HEK293 (cell line): Measurements from ENCODE around the gene CD151.

ENCODE experiments used
- CTCF ChIA-PET: fragments of 350-600 bp; formaldehyde crosslinking; extraction: SDS; loops from one replicate; lab custom pipeline; 2021; ENCODE audit warnings: antibody characterized with exemption; lab: Yijun Ruan, JAX
- POLR2A ChIA-PET: fragments of 300-600 bp; formaldehyde crosslinking; extraction: SDS; loops from one replicate; lab custom pipeline; 2020; ENCODE audit warnings: antibody characterized with exemption, inconsistent platforms; lab: Yijun Ruan, JAX
- H3K27ac ChIP-seq: fragments of 200-500 bp; sonication (Bioruptor generic); 2 replicates; pipeline ENCODE4 v1.5.1; 2014; ENCODE audit warnings: low read depth, low read length, control low read depth, inconsistent platforms; ENCODE audit errors: extremely low read depth
- H3K36me3 ChIP-seq, 2 experiments: fragments of 200-500 bp in 1 of 2; sonication (Bioruptor generic) in 1 of 2; 1 replicate in 1 of 2; 2 replicates in 1 of 2; pipeline ENCODE4 v1.5.1; 2014 to 2017; ENCODE audit warnings: inconsistent platforms in 2 of 2, low read length in 2 of 2; ENCODE audit not compliant: control insufficient read depth in 2 of 2, insufficient read depth in 1 of 2
- H3K4me1 ChIP-seq: fragments of 200-500 bp; sonication (Bioruptor generic); 2 replicates; pipeline ENCODE4 v1.5.1; 2014; ENCODE audit warnings: mild to moderate bottlenecking, low read length, inconsistent platforms; ENCODE audit not compliant: control insufficient read depth, insufficient read depth
- H3K4me3 ChIP-seq: 2 replicates; pipeline ENCODE4 v1.5.1; 2011; ENCODE audit warnings: low read depth, mild to moderate bottlenecking, control low read depth, low read length, moderate library complexity
- H3K9me3 ChIP-seq: fragments of 200-500 bp; sonication (Bioruptor generic); 2 replicates; pipeline ENCODE4 v1.5.1; 2014; ENCODE audit warnings: low read depth, low read length, inconsistent platforms; ENCODE audit not compliant: control insufficient read depth, insufficient read depth
- HOXD13 ChIP-seq: sonication (generic); formaldehyde crosslinking; IDR thresholded peaks from 2 replicates; pipeline ENCODE4 v1.8.0; 2022; ENCODE audit warnings: missing genetic modification reagents, borderline replicate concordance
- IKZF3 ChIP-seq: fragments of 450-650 bp; IDR thresholded peaks from 2 replicates; pipeline ENCODE4 v1.5.0; 2018; ENCODE audit warnings: missing biosample characterization, mild to moderate bottlenecking, missing genetic modification characterization, moderate library complexity
- KLF16 ChIP-seq: fragments of 450-650 bp; formaldehyde crosslinking; IDR thresholded peaks from 2 replicates; pipeline ENCODE4 v1.5.1; 2017; ENCODE audit warnings: missing biosample characterization, missing genetic modification characterization
- KLF9 ChIP-seq: fragments of 450-650 bp; formaldehyde crosslinking; IDR thresholded peaks from 2 replicates; pipeline ENCODE4 v1.5.1; 2016; ENCODE audit warnings: missing biosample characterization, missing genetic modification characterization, low read depth
- OSR2 ChIP-seq: fragments of 450-650 bp; formaldehyde crosslinking; IDR thresholded peaks from 2 replicates; pipeline ENCODE4 v1.5.1; 2016; ENCODE audit warnings: missing biosample characterization, missing genetic modification characterization
- SP7 ChIP-seq: fragments of 450-650 bp; formaldehyde crosslinking; IDR thresholded peaks from 2 replicates; pipeline ENCODE4 v1.5.1; 2016; ENCODE audit warnings: missing biosample characterization, missing genetic modification characterization
- ZBTB11 ChIP-seq: fragments of 450-650 bp; formaldehyde crosslinking; conservative IDR thresholded peaks from 2 replicates; pipeline ENCODE4 v1.5.1; 2016; ENCODE audit warnings: low read depth, missing biosample characterization, missing genetic modification characterization
- ZBTB20 ChIP-seq: fragments of 450-650 bp; formaldehyde crosslinking; IDR thresholded peaks from 2 replicates; pipeline ENCODE4 v1.5.1; 2016; ENCODE audit warnings: missing biosample characterization, missing genetic modification characterization
- ZFHX2 ChIP-seq: fragments of 450-650 bp; formaldehyde crosslinking; conservative IDR thresholded peaks from 2 replicates; pipeline ENCODE4 v1.5.1; 2016; ENCODE audit warnings: missing biosample characterization, missing genetic modification characterization
- ZFP37 ChIP-seq: fragments of 450-650 bp; formaldehyde crosslinking; IDR thresholded peaks from 2 replicates; pipeline ENCODE4 v1.5.1; 2016; ENCODE audit warnings: missing biosample characterization, missing genetic modification characterization
- ZIC2 ChIP-seq: fragments of 450-650 bp; formaldehyde crosslinking; IDR thresholded peaks from 2 replicates; pipeline ENCODE4 v1.5.1; 2016; ENCODE audit warnings: missing biosample characterization, missing genetic modification characterization
- ZNF16 ChIP-seq: fragments of 450-650 bp; formaldehyde crosslinking; IDR thresholded peaks from 2 replicates; pipeline ENCODE4 v1.5.1; 2016; ENCODE audit warnings: low read depth, missing biosample characterization, missing genetic modification characterization
- ZNF169 ChIP-seq: fragments of 450-650 bp; formaldehyde crosslinking; IDR thresholded peaks from 2 replicates; pipeline ENCODE4 v1.5.1; 2016; ENCODE audit warnings: missing biosample characterization, missing genetic modification characterization
- ZNF239 ChIP-seq: fragments of 450-650 bp; formaldehyde crosslinking; IDR thresholded peaks from 2 replicates; pipeline ENCODE4 v1.5.1; 2016; ENCODE audit warnings: missing biosample characterization, missing genetic modification characterization
- ZNF302 ChIP-seq: fragments of 450-650 bp; formaldehyde crosslinking; IDR thresholded peaks from 2 replicates; pipeline ENCODE4 v1.5.1; 2016; ENCODE audit warnings: missing biosample characterization, missing genetic modification characterization, low read depth
- ZNF404 ChIP-seq: fragments of 450-650 bp; formaldehyde crosslinking; IDR thresholded peaks from 2 replicates; pipeline ENCODE4 v1.5.1; 2017; ENCODE audit warnings: missing biosample characterization, missing genetic modification characterization
- ZNF558 ChIP-seq: fragments of 450-650 bp; formaldehyde crosslinking; IDR thresholded peaks from 2 replicates; pipeline ENCODE4 v1.5.1; 2016; ENCODE audit warnings: missing biosample characterization, missing genetic modification characterization
- TF ChIP-seq, protein P1 (sequence below): fragments of 450-650 bp; formaldehyde crosslinking; IDR thresholded peaks from 2 replicates; pipeline ENCODE4 v1.5.1; 2016; ENCODE audit warnings: missing biosample characterization, missing genetic modification characterization
- TF ChIP-seq, protein P2 (sequence below): fragments of 450-650 bp; formaldehyde crosslinking; IDR thresholded peaks from 2 replicates; pipeline ENCODE4 v1.5.1; 2016; ENCODE audit warnings: missing biosample characterization, missing genetic modification characterization
- TF ChIP-seq, protein P3 (sequence below): fragments of 450-650 bp; IDR thresholded peaks from 2 replicates; pipeline ENCODE4 v1.5.1; 2018; ENCODE audit warnings: missing biosample characterization, mild to moderate bottlenecking, missing genetic modification characterization
- TF ChIP-seq, protein P4 (sequence below): fragments of 450-650 bp; formaldehyde crosslinking; IDR thresholded peaks from 2 replicates; pipeline ENCODE4 v1.5.1; 2016; ENCODE audit warnings: missing biosample characterization, missing genetic modification characterization
- TF ChIP-seq, protein P5 (sequence below): fragments of 450-650 bp; formaldehyde crosslinking; IDR thresholded peaks from 2 replicates; pipeline ENCODE4 v1.5.1; 2016; ENCODE audit warnings: missing biosample characterization, missing genetic modification characterization

Gene CD151

GRCh38 chr11:832529-833113, at the start of gene CD151 (continued):
- TF ChIP-seq KLF9 (tag by site-specific recombination), result peak; percentile 41; the same call in 1 of the 2 replicates

DNA sequence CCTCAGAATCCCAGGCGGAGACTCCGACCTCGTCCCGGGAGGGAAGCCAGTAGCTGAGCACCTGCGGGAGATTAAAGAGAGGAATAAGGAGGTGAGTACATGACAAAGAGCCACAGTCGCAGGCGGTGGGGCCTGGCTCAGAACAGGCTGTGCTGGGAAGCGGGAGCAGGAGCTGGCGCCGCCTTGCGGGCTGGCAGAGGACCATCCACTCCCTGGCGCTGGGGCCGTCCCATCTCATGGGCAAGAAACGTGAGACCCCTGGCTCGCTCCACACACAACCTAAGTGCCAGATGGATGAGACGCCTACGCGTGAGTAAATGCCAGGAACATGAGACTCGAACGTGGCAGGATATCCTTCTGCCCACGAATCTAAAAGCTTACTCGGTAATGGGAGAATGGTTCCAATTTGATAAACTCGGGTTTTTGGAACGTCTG, 49.2 kb upstream of the CD151 start:
- H3K9me3 ChIP-seq, result no peaks in the 10 kb centered on the region
- H3K27ac ChIP-seq, result no peak overlapping the region
- POLR2A ChIA-PET, result interaction anchor here (0.7 to 1.4 kb wide), 7 partner anchors 10 to 127 kb away, joined by 3 to 6 read pairs (median 3); partner anchors contain the start of genes CHID1 and TSPAN4
- CTCF ChIA-PET, result interaction anchor here (0.5 to 0.8 kb wide), 4 partner anchors 19 to 177 kb away, joined by 3 read pairs; no protein-coding TSS in a partner anchor
- peaks cover 0 to 52% of the 10 kb centered on the region in 2 experiments; a peak in 2 of 3 replicates for H3K36me3 ChIP-seq
- H3K4me3 ChIP-seq, result no peak overlapping the region
- no peaks in the 10 kb centered on the region for H3K4me1 ChIP-seq
- TF ChIP-seq ZFHX2 (peak; percentile 81), ZNF558 (tag by site-specific recombination) (no peak), ZIC2 (peak; percentile 36), KLF16 (tag by site-specific recombination) (no peak), ZNF16 (tag by site-specific recombination) (no peak), ZBTB20 (tag by site-specific recombination) (0 out of 2 replicates have a peak, but pooled peaks have one; percentile 21), IKZF3 (peak; percentile 70), ZNF169 (tag by site-specific recombination) (no peak), SP7 (tag by site-specific recombination) (0 out of 2 replicates have a peak, but pooled peaks have one; percentile 26), ZBTB11 (tag by site-specific recombination) (0 out of 2 replicates have a peak, but pooled peaks have one; percentile 23), OSR2 (tag by site-specific recombination) (peak; percentile 75), ZNF404 (no peak), ZNF302 (no peak), HOXD13 (CRISPR knock-in tag) (no peak), ZFP37 (tag by site-specific recombination) (0 out of 2 replicates have a peak, but pooled peaks have one; percentile 34), ZNF239 (no peak)
- TF ChIP-seq, protein P1, sequence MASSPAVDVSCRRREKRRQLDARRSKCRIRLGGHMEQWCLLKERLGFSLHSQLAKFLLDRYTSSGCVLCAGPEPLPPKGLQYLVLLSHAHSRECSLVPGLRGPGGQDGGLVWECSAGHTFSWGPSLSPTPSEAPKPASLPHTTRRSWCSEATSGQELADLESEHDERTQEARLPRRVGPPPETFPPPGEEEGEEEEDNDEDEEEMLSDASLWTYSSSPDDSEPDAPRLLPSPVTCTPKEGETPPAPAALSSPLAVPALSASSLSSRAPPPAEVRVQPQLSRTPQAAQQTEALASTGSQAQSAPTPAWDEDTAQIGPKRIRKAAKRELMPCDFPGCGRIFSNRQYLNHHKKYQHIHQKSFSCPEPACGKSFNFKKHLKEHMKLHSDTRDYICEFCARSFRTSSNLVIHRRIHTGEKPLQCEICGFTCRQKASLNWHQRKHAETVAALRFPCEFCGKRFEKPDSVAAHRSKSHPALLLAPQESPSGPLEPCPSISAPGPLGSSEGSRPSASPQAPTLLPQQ (tag by site-specific recombination), result peak; percentile 79; the same call in 1 of the 2 replicates
- TF ChIP-seq, protein P2, sequence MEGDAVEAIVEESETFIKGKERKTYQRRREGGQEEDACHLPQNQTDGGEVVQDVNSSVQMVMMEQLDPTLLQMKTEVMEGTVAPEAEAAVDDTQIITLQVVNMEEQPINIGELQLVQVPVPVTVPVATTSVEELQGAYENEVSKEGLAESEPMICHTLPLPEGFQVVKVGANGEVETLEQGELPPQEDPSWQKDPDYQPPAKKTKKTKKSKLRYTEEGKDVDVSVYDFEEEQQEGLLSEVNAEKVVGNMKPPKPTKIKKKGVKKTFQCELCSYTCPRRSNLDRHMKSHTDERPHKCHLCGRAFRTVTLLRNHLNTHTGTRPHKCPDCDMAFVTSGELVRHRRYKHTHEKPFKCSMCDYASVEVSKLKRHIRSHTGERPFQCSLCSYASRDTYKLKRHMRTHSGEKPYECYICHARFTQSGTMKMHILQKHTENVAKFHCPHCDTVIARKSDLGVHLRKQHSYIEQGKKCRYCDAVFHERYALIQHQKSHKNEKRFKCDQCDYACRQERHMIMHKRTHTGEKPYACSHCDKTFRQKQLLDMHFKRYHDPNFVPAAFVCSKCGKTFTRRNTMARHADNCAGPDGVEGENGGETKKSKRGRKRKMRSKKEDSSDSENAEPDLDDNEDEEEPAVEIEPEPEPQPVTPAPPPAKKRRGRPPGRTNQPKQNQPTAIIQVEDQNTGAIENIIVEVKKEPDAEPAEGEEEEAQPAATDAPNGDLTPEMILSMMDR, result peak; percentile 50; the same call in 1 of the 2 replicates
- TF ChIP-seq, protein P3, sequence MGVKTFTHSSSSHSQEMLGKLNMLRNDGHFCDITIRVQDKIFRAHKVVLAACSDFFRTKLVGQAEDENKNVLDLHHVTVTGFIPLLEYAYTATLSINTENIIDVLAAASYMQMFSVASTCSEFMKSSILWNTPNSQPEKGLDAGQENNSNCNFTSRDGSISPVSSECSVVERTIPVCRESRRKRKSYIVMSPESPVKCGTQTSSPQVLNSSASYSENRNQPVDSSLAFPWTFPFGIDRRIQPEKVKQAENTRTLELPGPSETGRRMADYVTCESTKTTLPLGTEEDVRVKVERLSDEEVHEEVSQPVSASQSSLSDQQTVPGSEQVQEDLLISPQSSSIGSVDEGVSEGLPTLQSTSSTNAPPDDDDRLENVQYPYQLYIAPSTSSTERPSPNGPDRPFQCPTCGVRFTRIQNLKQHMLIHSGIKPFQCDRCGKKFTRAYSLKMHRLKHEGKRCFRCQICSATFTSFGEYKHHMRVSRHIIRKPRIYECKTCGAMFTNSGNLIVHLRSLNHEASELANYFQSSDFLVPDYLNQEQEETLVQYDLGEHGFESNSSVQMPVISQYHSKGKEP (tag by site-specific recombination), result no peak
- TF ChIP-seq, protein P4, sequence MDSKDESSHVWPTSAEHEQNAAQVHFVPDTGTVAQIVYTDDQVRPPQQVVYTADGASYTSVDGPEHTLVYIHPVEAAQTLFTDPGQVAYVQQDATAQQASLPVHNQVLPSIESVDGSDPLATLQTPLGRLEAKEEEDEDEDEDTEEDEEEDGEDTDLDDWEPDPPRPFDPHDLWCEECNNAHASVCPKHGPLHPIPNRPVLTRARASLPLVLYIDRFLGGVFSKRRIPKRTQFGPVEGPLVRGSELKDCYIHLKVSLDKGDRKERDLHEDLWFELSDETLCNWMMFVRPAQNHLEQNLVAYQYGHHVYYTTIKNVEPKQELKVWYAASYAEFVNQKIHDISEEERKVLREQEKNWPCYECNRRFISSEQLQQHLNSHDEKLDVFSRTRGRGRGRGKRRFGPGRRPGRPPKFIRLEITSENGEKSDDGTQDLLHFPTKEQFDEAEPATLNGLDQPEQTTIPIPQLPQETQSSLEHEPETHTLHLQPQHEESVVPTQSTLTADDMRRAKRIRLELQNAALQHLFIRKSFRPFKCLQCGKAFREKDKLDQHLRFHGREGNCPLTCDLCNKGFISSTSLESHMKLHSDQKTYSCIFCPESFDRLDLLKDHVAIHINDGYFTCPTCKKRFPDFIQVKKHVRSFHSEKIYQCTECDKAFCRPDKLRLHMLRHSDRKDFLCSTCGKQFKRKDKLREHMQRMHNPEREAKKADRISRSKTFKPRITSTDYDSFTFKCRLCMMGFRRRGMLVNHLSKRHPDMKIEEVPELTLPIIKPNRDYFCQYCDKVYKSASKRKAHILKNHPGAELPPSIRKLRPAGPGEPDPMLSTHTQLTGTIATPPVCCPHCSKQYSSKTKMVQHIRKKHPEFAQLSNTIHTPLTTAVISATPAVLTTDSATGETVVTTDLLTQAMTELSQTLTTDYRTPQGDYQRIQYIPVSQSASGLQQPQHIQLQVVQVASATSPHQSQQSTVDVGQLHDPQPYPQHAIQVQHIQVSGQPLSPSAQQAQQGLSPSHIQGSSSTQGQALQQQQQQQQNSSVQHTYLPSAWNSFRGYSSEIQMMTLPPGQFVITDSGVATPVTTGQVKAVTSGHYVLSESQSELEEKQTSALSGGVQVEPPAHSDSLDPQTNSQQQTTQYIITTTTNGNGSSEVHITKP (tag by site-specific recombination), result peak; percentile 45; the same call in 1 of the 2 replicates
- TF ChIP-seq, protein P5, sequence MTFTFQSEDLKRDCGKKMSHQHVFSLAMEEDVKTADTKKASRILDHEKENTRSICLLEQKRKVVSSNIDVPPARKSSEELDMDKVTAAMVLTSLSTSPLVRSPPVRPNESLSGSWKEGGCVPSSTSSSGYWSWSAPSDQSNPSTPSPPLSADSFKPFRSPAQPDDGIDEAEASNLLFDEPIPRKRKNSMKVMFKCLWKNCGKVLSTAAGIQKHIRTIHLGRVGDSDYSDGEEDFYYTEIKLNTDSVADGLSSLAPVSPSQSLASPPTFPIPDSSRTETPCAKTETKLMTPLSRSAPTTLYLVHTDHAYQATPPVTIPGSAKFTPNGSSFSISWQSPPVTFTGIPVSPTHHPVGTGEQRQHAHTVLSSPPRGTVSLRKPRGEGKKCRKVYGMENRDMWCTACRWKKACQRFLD, result no peak
